Stimulated activated CD8-positive, alpha-beta memory T cell treated with anti-CD3 and anti-CD28 coated beads, Interleukin-15, amount 100 ng/mL, for 24 hours (primary cell): ENCODE results near the gene NEK11.

Experiments used
- DNase-seq: peaks from one replicate; pipeline ENCODE4 v3.0.0-alpha.2; 2020; ENCODE audit warnings: low read depth

NEK11 gene

DNA sequence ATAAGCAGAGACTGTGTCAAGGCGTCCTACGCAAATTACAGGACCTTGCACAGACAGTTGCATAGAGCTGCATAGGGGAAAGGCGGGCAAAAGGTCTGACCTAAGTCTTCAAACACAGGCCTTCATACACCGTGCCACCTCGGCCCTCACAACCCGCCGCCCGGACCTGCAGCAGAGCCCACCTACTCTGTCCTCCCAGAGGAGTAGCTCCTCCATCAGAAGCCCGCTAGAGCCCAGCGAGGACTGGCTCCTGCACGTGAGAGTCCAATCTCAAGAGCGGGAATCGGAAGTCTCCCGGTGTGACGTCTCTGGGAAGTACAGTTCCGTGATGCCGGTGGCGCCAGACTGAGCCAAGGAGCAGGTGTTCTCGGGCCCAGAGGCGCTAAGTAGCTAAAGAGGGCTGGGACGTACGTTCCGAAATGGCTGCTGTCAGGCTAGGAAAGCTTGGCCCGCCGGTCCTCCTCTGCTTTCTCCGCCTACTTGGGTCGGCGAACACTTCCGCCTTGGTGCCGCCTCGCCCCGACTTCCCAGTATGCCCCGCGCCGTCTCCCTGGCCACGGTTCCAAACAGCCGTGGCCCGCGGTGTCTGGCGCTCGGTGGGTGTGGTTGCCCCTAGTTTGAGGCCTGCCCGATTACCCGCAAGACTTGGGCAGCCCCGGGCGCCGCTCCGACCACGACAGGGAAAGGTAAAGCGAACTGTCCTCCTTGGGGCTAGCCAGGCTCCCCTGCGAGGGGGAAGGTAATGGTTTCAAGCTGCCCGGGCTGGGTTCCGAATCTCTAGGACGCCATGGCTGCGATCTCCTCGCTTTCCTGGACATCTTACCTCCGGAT, at the start of gene NEK11, which contains the start of gene ASTE1:
NEK11 (plus strand) TSS at position 557 of the 831 bp plus-strand sequence. CDS start 2,832 bp downstream, outside the sequence.
ASTE1 (minus strand) TSS at position 505 of the 831 bp plus-strand sequence. CDS start 1,519 bp downstream, outside the sequence.
- peak; percentile 73 for DNase-seq

DNA sequence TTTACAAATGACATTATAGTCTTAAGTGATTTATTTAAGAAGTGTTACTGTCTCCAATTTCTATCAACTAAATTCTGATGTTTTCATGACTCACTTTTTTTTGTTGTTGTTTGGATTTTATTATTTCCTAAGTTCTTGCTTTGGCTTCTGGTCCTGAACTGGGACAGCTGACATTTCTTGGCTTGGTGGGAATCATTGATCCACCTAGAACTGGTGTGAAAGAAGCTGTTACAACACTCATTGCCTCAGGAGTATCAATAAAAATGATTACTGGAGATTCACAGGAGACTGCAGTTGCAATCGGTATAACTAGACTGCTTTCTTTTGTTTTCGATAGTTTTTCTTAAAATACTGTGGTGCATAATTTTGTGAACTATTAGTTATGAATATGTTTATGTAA, 47.6 kb upstream of the NEK11 start:
- no peak for DNase-seq

DNA sequence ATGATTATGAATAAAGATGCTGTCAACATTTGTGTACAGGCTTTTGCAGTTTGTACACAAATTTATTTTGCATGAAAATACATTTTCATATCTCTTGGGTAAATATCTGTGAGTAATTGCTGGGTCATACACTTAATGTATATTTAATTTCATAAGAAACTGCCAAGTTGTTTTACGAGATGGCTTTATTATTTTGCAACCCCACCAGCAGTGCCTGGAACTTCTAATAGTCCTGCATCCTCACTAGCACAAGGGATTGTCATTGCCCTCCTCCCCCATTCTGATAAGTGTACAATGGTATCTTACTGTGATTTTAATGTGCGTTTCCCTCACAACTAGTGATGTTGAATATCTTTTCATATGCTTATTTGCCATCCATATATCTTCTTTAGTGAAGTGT, 45.2 kb upstream of the NEK11 start:
- no peak for DNase-seq

DNA sequence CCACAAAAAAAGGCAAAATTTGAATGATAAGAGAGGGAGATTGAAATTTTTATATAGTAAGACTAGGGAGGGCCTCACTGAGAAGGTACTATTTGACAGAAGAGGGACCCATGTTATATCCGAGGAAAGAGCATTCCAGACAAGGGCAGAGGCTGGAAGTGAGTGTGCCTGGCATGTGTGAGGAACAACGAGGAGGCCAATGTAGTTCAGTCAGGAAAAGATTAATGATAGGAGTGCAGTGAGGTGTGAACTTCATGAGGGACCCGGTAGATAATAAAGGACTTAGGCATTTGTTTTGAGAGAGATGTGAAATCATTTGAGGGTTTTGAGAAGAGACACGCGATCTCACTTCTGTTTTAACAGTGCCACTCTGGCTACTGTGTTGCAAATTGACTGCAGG, 36.4 kb upstream of the NEK11 start:
- DNase-seq, result no peak

DNA sequence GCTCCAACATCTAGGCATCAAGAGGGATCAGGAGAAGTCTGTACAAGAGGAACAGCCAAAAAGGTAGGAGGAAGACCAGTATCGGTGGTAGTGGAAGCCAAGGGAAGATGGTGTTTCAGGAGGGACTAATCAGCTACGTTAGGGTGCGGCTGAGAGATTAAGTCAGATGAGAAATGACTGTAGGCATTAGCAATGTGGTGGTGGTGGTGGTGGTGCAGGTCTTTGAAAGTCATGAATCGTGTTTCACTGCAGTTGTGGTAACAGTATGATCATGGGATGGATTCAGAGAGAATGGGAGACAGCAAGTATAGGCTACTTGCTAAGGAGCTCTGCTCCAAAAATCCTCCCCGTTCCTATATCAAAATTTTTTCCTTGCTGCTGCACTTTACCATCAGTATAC, 35.6 kb upstream of the NEK11 start:
- DNase-seq, result no peak

DNA sequence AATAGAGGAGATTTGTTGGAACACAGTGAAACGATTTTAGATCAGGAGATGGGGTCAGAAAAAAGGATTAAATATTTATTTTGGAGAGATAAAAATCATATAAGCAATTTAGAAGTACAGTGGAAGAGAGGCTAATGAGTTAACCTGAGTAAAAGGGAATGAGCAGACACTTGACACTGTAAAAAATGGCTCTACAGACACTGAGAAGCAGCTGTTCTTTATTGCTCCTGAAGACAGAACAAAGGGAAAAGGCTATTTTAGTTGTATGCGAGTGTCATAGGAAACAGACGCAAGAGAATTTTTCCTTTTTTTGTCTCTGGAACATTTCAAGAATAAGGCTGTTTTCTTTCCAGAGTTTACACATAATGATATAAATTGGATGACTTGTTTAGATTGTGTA, 34.3 kb upstream of the NEK11 start:
- DNase-seq, result no peak

- DNase-seq, result no peak
Measured at GRCh38 chr3:130997289-130997688, 29.4 kb upstream of the NEK11 start.

DNA sequence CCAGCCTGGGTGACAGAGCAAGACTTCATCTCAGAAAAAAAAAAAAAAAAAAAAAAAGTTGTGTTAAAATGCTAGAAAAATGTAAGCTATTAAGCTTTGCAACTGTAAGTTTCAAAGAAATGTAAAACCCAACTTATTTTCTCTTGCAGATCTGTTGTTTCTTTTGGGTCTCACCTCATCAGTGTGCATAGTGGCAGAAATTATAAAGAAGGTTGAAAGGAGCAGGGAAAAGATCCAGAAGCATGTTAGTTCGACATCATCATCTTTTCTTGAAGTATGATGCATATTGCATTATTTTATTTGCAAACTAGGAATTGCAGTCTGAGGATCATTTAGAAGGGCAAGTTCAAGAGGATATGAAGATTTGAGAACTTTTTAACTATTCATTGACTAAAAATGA, 25.6 kb upstream of the NEK11 start:
- no peak for DNase-seq

DNA sequence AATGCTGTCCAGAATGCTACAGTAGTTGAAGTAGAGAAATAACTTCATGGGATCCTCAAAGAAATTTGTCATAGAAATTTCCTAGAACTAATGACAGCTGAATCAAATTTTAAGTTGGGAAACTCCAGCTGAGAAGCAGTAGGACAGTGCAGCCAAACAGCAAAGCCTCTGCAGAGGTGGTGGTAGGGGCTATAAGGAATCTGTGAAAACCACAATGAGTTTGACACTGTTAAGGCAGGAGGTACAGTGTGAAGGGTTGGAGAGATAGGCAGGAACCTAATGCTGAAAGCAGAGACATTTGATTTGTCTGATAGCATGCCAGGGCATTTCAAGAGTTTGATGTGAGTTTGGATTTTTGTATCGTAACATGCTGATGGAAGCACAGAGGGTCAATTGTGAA, 22.1 kb upstream of the NEK11 start:
- no peak for DNase-seq

DNA sequence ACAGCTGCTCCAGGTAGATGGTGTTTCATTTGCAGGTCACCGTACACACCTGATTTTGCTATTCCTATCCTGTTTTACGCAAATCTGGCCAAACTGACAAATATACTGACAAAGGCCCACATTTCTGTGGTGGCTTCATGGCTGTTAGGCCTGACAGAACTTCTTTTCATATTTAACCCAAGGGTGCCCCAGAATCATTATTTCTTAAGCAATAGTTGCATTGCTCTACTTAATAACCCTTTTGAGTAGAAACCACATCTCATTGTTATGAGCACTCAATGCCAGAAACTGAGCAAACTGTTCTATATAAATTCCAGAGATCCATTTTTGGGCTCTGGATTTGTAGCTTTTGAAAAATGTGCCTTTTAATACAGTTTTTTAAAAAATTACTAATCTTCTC, 19.4 kb upstream of the NEK11 start:
- DNase-seq, result no peak

GRCh38 chr3:131007782-131008181, 18.9 kb upstream of the NEK11 start:
- no peak for DNase-seq

GRCh38 chr3:131008326-131008725, 18.4 kb upstream of the NEK11 start:
- DNase-seq, result no peak

GRCh38 chr3:131009698-131010097, 17.0 kb upstream of the NEK11 start:
- DNase-seq, result no peak

- no peak for DNase-seq
Measured at GRCh38 chr3:131018970-131019369, 7.7 kb upstream of the NEK11 start.

GRCh38 chr3:131020122-131020693, 6.5 kb upstream of the NEK11 start:
- no peak for DNase-seq

DNA sequence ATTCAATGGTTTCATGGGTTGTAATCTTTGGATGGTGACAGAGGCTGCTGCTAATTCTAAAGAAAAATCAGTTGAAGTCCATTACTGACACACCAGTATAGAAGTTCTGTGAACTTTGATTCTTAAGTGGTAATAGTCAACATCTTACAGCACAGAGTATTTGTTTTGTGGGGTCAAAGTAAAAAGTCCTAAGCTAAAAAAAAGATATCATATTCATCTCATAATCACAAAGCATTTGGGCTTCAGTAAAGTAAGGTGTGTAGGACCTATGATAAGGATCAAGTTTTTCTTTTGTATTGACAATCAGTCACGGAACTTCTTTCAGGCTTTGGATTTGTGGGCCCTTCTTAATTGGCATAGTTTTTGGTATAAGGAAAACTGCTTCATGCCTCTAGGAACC, 1.1 kb upstream of the NEK11 start:
- no peak for DNase-seq

GRCh38 chr3:131028844-131029243, 2.2 kb downstream of the NEK11 start:
- no peak for DNase-seq

DNA sequence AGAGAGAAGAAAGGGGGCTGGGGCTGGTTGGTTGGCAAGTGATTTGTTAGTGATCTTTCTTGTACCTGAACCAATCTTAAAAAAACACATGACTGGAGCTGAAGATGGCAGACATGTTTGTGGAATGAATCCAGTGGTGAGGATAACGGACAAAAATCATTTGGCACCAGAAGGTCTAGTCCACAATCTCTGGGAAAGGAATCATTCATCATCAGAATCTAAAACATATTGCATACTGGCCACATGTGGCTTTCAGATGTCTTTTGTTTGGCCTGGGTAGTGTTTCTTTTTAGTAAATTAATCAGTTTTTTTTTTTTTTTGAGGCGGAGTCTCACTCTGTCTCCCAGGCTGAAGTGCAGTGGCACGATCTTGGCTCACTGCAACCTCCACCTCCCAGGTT, 5.0 kb downstream of the NEK11 start:
- no peak for DNase-seq

- no peak for DNase-seq
Measured at GRCh38 chr3:131033480-131034080, 6.9 kb downstream of the NEK11 start.

GRCh38 chr3:131036200-131036816, 9.6 kb downstream of the NEK11 start:
- no peak for DNase-seq

- no peak for DNase-seq
Measured at GRCh38 chr3:131036986-131037385, 10.3 kb downstream of the NEK11 start.

DNA sequence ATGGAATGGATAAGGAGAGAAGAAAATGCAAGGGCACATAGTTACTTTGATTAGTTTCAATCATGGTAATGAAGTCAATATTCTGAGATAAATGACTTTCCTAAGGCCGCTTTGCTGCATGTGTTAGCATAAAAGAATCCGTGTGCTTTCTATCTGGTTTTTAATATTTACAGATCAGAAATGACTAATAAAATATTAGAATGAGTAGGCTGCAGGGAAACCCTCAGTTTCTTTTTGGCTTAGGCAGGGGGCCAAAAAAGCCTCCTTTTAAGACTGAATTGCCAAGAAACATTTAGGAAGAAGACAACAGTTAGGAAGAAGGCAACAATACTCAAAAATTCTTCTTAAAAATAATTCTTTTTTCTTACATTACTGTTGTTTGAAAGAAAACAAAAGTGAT, 11.6 kb downstream of the NEK11 start:
- DNase-seq, result no peak
